ENCODE results near the gene ECT2.
"Not testable (repeated sequence)": the region's sequence is repeated elsewhere in the genome, so short reads cannot be mapped to it uniquely, and the experiment has no call there.

Gene ECT2

GRCh38 chr3:172815857-172816256, 65.3 kb downstream of the ECT2 start:
- no peak for DNase-seq

GRCh38 chr3:172816281-172816680, 65.8 kb downstream of the ECT2 start:
- DNase-seq = no peak

- no peak for DNase-seq
Measured at GRCh38 chr3:172816968-172817367, 66.4 kb downstream of the ECT2 start.

- DNase-seq = no peak
Measured at GRCh38 chr3:172820492-172820891, 70.0 kb downstream of the ECT2 start.

- DNase-seq = no peak
Measured at GRCh38 chr3:172824229-172824628, 73.7 kb downstream of the ECT2 start.

- DNase-seq = not testable (repeated sequence)
Measured at GRCh38 chr3:172827231-172827630, 76.7 kb downstream of the ECT2 start.

GRCh38 chr3:172832983-172833382, 82.5 kb downstream of the ECT2 start:
- no peak for DNase-seq

GRCh38 chr3:172836390-172836997, 86.0 kb downstream of the ECT2 start:
- peak; percentile 24 for DNase-seq

- DNase-seq = no peak
Measured at GRCh38 chr3:172839679-172840078, 89.2 kb downstream of the ECT2 start.

GRCh38 chr3:172840463-172840862, 89.9 kb downstream of the ECT2 start:
- DNase-seq = no peak

GRCh38 chr3:172840913-172841312, 90.4 kb downstream of the ECT2 start:
- DNase-seq = no peak

GRCh38 chr3:172844428-172844827, 93.9 kb downstream of the ECT2 start:
- no peak for DNase-seq

- peak; percentile 47 for DNase-seq
Measured at GRCh38 chr3:172846103-172846561, 95.6 kb downstream of the ECT2 start.

- no peak for DNase-seq
Measured at GRCh38 chr3:172846706-172847105, 96.2 kb downstream of the ECT2 start.

- DNase-seq = no peak
Measured at GRCh38 chr3:172847292-172847691, 96.8 kb downstream of the ECT2 start.

- no peak for DNase-seq
Measured at GRCh38 chr3:172848910-172849309, 98.4 kb downstream of the ECT2 start.

- no peak for DNase-seq
Measured at GRCh38 chr3:172853005-172853404, 102.5 kb downstream of the ECT2 start.

- peak; percentile 16 for DNase-seq
Measured at GRCh38 chr3:172853921-172854666, 103.6 kb downstream of the ECT2 start.

- DNase-seq = no peak
Measured at GRCh38 chr3:172855037-172855436, 104.5 kb downstream of the ECT2 start.

GRCh38 chr3:172856795-172857742, 106.5 kb downstream of the ECT2 start:
- DNase-seq = no peak

GRCh38 chr3:172859041-172859440, 108.5 kb downstream of the ECT2 start:
- DNase-seq = no peak

GRCh38 chr3:172866726-172867350, 116.3 kb downstream of the ECT2 start:
- DNase-seq = not testable (repeated sequence)

Measured in inflammatory macrophage treated with lipopolysaccharide for 4 hours (primary cell).